DMS53 (cell line): ENCODE results near the gene C12orf43.

Experiments
- DNase-seq: peaks from one replicate; lab custom pipeline; 2025; lab: John Stamatoyannopoulos, UW

C12orf43 gene

DNA sequence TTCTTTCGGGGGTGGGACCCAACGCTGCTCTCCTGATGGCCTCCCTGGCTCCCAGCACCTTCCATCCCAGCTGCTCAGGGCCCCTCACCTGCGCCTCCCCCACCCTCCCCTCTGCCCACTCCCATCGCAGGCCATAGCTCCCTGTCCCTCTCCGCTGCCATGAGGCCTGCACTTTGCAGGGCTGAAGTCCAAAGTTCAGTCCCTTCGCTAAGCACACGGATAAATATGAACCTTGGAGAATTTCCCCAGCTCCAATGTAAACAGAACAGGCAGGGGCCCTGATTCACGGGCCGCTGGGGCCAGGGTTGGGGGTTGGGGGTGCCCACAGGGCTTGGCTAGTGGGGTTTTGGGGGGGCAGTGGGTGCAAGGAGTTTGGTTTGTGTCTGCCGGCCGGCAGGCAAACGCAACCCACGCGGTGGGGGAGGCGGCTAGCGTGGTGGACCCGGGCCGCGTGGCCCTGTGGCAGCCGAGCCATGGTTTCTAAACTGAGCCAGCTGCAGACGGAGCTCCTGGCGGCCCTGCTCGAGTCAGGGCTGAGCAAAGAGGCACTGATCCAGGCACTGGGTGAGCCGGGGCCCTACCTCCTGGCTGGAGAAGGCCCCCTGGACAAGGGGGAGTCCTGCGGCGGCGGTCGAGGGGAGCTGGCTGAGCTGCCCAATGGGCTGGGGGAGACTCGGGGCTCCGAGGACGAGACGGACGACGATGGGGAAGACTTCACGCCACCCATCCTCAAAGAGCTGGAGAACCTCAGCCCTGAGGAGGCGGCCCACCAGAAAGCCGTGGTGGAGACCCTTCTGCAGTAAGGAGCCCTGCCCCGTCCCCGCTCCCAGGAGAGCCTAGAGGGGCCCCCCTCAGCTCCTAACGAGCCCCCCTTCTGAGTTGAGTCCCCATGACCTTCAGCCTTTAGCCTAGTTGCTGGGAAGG, 37.7 kb downstream of the C12orf43 start, which contains the start of gene HNF1A:
Gene HNF1A (plus strand): TSS at position 248 of the 924 bp plus-strand sequence. CDS start 226 bp downstream, at position 474.
- DNase-seq: peak; percentile 90

DNA sequence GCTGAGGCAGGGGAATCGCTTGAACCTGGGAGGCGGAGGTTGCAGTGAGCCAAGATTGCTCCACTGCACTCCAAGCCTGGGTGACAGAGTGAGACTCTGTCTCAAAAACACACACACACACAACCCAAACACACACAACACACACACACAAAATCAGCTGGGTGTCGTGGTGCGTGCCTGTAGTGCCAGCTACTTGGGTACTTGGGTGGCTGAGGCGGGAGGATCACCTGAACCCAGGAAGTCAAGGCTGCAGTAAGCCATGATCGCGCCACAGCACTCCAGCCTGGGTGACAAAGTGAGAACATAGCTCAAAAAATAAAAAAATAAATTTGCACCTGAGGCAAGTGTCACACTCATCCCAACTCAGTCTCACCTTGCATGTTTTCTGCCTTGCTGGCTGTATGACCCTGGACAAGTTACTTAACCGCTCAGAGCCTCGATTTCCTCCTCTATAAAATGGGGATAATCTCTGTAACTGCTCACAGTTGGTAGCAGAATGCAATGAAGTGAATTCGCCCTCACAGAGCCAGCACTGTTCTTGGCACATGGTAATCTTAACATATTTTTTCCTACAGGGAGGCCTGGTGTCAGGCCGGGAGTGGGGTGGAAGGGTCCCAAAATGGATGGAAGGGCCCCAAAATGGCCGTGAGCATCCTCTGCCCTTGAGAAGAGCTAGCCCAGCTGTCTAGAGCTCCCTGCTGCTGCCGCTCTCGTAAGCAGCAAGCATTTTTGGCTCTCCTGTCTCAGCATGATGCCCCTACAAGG, 38.6 kb downstream of the C12orf43 start:
- peak; percentile 40 for DNase-seq

DNA sequence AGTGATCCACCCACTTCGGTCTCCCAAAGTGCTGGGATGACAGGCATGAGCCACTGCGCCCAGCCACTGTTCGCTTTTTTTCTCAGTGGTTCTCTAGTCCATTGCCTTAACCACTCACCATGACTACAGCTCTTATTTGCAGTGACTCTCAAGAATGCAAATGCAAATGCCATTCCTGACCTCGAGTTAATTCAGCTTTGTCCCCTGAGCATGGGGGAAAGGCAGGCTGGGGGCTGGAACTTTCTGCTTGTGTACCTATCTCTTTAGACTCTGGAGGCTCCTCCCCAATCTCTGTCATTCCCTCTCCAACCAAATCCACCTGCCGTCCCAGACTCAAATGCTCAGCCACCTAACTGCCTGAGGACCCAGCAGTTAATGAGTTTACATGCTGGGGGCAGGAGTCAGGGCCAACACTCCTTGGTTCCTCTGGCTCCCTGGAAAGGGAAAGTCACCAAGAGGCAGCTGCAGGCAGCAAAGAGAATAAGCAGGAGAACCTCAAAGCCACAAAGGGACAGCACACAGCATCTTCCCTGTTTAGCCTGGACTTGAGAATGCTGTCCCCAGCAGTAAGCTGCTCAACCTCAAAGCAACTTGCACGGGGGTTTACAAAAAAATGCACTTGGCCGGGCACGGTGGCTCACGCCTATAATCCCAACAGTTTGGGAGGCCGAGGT, 43.3 kb downstream of the C12orf43 start:
- DNase-seq: peak; percentile 42

DNA sequence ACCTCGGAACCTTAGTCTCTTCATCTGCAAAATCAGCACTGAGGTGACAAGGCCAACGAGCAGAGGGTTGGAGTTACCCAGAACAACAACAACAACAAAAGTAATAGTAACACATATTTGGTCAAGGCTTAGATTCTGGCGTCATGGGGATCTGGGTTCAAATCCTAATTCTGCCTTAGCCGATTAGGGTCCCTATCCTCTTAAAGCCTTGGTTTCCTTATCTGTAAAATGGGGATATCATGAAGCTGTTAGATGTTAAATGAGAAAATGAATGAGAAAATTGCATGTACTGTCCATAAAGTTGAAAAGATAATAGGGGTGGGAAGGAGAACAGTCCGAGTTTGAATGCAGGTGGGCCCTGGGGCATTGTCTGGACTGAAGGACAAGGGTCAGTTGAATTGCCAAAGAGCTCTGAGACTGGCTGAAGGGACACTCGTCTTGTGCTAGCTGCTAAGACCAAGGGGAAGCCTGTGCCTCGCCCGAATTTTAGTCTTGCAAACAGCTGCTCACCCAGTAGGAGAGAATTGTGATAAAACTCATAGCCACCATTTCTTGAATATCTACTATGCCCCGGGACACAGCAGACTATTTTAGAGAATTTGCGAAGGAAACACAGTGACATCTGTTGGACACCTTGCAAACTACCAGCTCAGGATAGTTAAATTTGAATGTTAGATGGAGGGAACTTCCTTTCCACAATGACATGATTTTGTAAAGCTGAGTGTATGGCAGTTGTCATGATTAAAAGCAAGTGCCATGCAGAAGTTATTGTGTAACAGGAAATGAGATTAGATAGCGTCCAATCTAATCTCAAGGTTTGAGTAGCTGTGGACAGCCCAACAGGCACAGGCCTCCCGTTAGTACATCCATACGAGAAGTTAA, 44.7 kb downstream of the C12orf43 start:
- DNase-seq: peak; percentile 81

DNA sequence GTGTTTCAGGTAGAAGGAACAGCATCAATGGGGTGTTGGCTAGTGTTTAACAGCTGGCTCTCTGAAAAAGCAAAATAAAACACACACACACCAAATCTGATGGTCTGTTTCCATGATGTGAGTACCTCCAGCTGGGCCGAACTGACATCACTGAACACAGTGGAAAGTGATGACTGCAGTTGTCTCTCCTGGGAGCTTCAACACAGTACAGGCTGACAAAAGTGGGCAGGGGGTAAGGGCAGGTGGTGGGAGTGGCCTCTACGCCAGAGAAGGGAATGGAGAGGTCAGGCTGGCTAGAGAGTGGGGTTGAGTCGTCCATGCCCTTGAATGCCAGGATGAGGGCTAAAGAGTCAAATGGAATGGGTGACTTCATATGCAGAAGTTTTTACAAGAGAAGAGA, 46.0 kb downstream of the C12orf43 start:
- no peak for DNase-seq

DNA sequence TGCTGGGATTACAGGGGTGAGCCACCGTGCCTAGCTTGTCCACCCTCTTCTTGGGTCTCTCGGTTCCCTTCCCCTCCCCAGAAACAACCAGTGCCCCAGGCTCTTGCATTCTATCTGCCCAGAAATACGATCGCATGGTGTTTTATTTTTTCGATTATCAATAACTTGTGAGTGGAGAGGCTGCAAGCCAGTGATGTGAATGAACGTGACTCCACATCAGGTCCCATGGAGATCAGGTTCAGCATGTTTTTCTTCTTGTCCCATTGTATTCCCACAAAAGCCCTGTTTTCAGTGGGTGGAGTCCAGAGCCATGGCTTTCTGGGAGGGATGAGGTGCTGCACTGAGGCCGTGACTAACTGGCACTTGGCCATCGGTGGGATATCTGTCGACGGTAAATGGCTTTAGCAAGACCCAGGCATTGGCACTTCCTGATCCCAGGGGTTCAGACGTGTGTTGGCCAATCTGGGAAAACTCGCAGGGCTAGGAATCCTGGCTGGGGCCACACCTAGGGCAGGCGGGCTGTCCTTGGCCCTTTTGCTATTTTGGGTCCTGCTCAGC, 50.7 kb downstream of the C12orf43 start:
- peak; percentile 64 for DNase-seq

DNA sequence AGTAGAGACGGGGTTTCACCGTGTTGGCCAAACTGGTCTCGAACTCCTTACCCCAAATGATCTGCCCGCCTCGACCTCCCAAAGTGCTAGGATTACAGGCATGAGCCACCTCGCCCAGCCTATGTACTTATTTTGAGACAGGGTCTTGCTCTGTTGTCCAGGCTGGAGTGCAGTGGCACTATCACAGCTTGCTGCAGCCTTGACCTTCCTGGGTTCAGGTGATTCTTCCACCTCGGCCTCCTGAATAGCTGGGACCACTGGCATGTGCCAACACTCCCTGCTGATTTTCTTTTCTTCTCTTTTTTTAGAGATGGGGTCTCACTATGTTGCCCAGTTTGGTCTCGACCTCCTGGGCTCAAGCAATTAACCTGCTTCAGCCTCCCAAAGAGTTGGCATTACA, 52.0 kb downstream of the C12orf43 start:
- no peak for DNase-seq

DNA sequence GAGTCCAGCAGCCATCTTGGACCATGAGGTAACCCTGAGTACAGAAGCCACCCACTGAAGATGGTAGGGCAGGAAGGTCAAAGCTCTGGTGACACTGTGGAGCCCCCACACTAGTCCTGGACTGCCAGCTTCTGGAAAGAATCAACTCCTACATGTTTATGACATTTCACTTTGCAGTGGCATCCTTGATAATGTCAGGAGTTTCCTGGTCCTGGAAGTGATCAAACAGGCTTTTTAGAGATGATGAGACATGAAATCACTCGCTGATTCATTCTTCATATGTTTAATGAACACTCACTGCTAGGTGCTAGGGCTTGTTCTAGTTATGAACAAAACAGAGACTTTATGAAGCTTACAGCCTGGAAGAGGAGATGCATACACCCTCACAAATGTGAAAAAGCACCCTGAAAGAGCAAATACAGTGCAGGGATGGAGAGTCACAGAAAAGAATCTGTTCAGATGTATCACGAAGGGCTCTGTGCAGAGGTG, 53.7 kb downstream of the C12orf43 start:
- DNase-seq: peak; percentile 34

DNA sequence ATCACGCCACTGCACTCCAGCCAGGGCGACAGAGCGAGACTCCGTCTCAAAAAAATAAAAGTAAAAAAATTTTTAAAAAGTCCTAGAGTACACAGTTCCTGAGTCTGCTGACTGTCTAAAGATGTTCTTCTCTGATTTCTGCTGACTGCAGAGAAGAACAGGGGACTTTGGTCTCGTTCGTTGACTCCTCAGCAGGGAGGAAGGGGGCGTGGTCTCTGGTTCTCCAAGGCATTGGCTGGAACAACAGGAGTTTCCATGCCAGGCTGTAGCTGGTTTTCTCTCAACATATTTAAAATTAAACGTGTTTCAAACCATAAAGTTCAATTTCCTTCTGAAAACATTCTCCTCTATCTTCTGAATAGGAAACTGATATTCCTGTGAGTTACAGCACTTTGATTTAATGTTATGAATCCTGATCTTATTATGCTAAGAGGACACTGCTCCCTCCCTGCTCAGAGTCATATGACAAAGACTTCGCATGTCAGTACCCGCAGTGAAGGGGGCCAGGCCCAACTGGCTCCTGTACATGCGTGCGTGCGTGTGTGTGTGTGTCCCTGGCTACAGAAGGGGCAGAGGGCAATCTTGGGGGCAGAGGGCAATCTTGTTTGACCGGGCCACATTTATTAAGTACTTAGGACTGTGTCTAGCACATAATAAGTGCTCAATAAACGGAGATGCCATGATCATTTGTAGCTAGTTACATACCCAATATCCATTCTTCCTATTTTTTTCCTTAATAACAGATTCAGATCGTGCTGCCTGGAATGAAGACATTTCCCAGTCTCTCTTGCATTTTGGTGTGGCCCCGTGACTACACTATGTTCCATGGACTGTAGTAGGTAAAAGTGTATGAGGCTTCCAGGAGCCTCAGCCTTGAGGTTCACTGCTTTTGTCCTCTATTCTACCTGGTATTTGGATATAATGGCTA, 54.4 kb downstream of the C12orf43 start:
- DNase-seq: peak; percentile 45

DNA sequence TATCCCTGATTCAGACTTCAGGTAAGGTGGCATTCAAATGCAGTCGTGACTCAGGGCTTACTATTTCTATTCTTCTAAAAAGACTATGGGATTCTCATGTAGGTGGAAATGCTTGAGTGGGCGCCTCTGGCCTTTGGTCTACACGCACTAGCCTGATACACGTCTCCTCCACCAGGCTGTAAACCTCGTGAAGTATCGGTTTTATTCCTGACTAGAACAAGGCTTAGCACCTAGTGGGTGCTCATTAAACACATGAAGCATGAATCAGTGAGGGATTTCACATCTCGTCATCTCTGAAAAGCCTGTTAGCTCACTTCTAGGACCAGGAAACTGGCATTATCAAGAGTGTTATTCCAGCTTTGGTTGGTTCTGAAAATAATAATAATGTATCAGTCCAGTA, 55.6 kb downstream of the C12orf43 start:
- no peak for DNase-seq

DNA sequence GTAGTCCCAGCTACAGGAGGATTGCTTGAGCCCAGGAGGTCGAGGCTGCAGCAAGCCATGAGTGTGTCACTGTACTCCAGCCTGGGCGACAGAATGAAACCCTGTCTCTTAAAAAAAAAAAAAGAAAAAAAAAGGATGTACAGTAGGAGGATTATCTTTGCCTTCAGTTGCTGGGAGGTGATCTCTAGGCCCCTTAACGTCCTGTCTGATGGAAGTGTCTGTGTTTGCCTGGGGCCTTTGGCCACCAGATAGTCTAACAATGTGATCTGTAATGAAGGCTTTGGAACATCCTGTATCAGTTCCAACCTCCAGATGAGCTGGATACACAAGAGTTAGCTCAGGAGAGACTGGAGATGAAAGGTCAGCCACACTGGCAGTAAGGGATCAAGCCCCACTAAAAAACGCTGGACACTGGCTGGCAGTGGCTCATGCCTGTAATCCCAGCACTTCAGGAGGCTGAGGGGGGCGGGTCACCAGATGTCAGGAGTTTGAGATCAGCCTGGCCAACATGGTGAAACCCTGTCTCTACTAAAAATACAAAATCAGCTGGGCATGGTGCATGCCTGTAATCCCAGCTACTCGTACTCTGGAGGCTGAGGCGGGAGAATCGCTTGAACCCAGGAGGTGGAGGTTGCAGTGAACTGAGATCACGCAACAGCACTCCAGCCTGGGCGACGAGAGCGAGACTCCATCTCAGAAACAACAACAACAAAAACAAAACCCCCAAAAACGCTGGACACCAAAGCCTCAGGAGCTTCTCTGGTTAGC, 57.0 kb downstream of the C12orf43 start:
- no peak for DNase-seq

DNA sequence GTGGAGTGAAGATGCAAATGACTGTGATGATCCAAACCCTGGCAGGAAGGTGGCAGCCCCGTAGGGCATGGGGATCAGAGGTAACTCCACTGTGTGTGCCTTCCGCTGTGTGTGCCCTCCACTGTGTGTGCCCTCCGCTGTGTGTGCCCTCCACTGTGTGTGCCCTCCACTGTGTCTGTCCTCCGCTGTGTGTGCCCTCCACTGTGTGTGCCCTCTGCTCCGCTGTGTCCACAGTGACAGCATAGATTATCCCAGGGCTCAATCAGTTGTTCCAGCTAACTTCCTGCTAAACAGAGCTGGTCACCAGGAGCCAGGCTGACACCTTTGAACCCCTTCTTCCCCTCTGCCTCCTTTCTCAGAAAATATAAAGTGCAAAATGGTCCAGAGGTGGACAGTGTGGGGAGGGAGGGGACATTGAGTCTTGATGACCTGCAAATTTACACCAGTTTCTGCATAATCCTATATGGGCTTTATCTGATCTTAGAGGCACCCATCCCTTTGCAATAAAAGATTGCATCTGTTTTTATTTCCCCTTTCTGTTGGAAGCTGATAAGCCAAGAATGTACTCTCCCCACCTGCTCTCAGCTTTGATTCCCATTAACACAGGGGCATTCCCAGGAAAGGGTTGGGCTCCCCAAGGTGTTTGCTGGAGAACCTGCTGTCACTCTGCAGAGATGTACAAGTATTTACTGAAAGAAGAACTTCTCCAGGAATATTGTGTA, 59.5 kb downstream of the C12orf43 start:
- no peak for DNase-seq

DNA sequence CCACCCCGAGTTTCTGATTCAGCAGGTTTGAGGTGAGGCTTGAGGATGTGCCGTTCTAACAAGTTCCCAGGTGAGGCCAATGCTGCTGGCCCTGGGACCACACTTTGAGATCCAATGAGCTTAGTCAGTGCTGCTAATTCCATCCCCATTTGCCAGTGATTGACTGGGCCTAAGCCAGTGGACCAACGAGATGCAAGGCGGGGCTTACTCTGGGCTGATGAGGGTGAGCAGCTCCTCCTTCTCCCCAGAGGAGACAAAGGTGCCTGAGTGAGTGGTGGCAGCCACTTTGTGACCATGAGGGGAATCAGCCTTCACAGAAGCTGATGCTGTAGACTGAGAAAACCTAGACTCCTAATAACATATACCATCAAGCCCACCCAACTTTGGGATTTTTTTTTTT, 61.1 kb downstream of the C12orf43 start:
- no peak for DNase-seq

DNA sequence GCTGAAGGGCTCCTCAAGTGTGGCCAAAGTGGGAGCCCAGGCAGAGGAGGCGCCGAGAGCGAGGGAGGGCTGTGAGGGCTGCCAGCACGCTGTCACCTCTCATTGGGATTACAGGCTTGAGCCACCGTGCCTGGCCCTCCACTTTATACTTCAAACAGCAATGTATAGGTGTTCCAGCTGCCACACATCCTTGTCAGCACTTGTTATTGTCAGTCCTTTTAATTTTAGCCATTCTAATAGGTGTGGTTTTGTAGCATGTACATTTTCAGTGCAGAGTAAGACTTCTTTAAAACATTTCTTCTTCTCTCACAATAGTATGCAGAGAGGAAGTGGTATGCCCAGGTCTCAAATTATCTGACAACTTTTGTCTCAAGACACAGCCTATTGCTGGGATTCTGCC, 65.5 kb downstream of the C12orf43 start:
- DNase-seq: no peak
